IMR-90 (cell line): Measurements from ENCODE around the gene LRIT2. TPM values are rescaled to one million over a fixed set of nuclear protein-coding genes. Genes with fewer than 3 reads are reported as not detected.

Experiments used
- ATAC-seq: fragments of 200-7000 bp; cut with Tn5 transposase; 2 replicates; pipeline ENCODE4 v1.9.1; 2020; ENCODE audit warnings: low read depth, mild to moderate bottlenecking, moderate library complexity
- BruUV-seq: library from RNA; stranded (reverse); fragments of 400-500 nt; replicated peaks from 2 replicates; lab custom pipeline; 2021; lab: Mats Ljungman, UMichigan
- CTCF ChIA-PET: fragments of 300-600 bp; formaldehyde crosslinking; extraction: SDS; loops from one replicate; lab custom pipeline; 2021; ENCODE audit warnings: antibody characterized with exemption; lab: Yijun Ruan, JAX
- POLR2A ChIA-PET: fragments of 300-600 bp; sonication (Branson Sonifier 250); formaldehyde crosslinking; loops from one replicate; lab custom pipeline; 2022; ENCODE audit warnings: antibody characterized with exemption; ENCODE audit not compliant: unreplicated experiment; lab: Charles Lee
- DNase-seq: peaks from one replicate; pipeline ENCODE4 v3.0.0; 2013
- H2AFZ ChIP-seq: replicated peaks from 2 replicates; pipeline ENCODE3; 2013; ENCODE audit warnings: low read length, mild to moderate bottlenecking; ENCODE audit not compliant: poor library complexity
- H2AK5ac ChIP-seq: 2 replicates; pipeline ENCODE4 v1.6.1; 2013; ENCODE audit warnings: low read depth, low read length, inconsistent platforms
- H2AK9ac ChIP-seq: replicated peaks from 2 replicates; pipeline ENCODE3; 2013; ENCODE audit warnings: mild to moderate bottlenecking, low read depth, low read length, moderate library complexity; ENCODE audit not compliant: poor library complexity
- H2BK120ac ChIP-seq: 2 replicates; pipeline ENCODE4 v1.6.1; 2013; ENCODE audit warnings: low read depth, low read length, inconsistent platforms
- H2BK15ac ChIP-seq: 3 replicates; pipeline ENCODE4 v1.6.1; 2013; ENCODE audit warnings: low read depth, low read length, inconsistent platforms
- H2BK20ac ChIP-seq: 2 replicates; pipeline ENCODE4 v1.6.1; 2013; ENCODE audit warnings: low read depth, mild to moderate bottlenecking, inconsistent platforms, low read length, moderate library complexity
- H2BK5ac ChIP-seq: 2 replicates; pipeline ENCODE4 v1.6.1; 2013; ENCODE audit warnings: mild to moderate bottlenecking, low read depth, low read length, inconsistent platforms; ENCODE audit not compliant: poor library complexity, severe bottlenecking
- H3K14ac ChIP-seq: replicated peaks from 2 replicates; pipeline ENCODE4 v1.6.1; 2013; ENCODE audit warnings: low read depth, low read length, inconsistent platforms
- H3K18ac ChIP-seq: 2 replicates; pipeline ENCODE4 v1.6.1; 2013; ENCODE audit warnings: low read depth, low read length, control low read depth
- H3K23ac ChIP-seq: 2 replicates; pipeline ENCODE4 v1.6.1; 2013; ENCODE audit warnings: low read depth, low read length, inconsistent platforms
- H3K27ac ChIP-seq: 2 replicates; pipeline ENCODE4 v1.5.1; 2013; ENCODE audit warnings: mild to moderate bottlenecking, control low read depth, low read length; ENCODE audit not compliant: insufficient read depth
- H3K27me3 ChIP-seq: 2 replicates; pipeline ENCODE4 v1.6.1; 2013; ENCODE audit warnings: low read length; ENCODE audit not compliant: control insufficient read depth, insufficient read depth
- H3K36me3 ChIP-seq: 2 replicates; pipeline ENCODE4 v1.6.1; 2013; ENCODE audit warnings: low read length, mixed read lengths; ENCODE audit not compliant: control insufficient read depth, insufficient read depth
- H3K4ac ChIP-seq: 2 replicates; pipeline ENCODE4 v1.6.1; 2013; ENCODE audit warnings: low read depth, low read length, inconsistent platforms
- H3K4me1 ChIP-seq: 2 replicates; pipeline ENCODE4 v1.6.1; 2013; ENCODE audit warnings: low read length, mixed read lengths; ENCODE audit not compliant: control insufficient read depth, insufficient read depth
- H3K4me2 ChIP-seq: 2 replicates; pipeline ENCODE4 v1.6.1; 2013; ENCODE audit warnings: low read depth, mild to moderate bottlenecking, control low read depth, low read length, moderate library complexity
- H3K4me3 ChIP-seq: 2 replicates; pipeline ENCODE4 v1.5.1; 2013; ENCODE audit warnings: low read depth, mild to moderate bottlenecking, control low read depth, low read length, moderate library complexity; ENCODE audit not compliant: insufficient read depth
- H3K56ac ChIP-seq: 2 replicates; pipeline ENCODE4 v1.6.1; 2013; ENCODE audit warnings: low read length, inconsistent platforms; ENCODE audit not compliant: insufficient read depth; ENCODE audit errors: extremely low read depth
- H3K79me1 ChIP-seq, 2 experiments: 2 replicates each; pipeline ENCODE4 v1.6.1; 2013; ENCODE audit warnings: low read length in 2 of 2, inconsistent platforms in 1 of 2, low read depth in 1 of 2
- H3K9ac ChIP-seq: 2 replicates; pipeline ENCODE4 v1.6.1; 2013; ENCODE audit warnings: low read depth, low read length, control low read depth
- H3K9me1 ChIP-seq: 2 replicates; pipeline ENCODE4 v1.6.1; 2013; ENCODE audit warnings: low read length, inconsistent platforms; ENCODE audit not compliant: insufficient read depth
- H3K9me3 ChIP-seq: 2 replicates; pipeline ENCODE4 v1.6.1; 2013; ENCODE audit warnings: low read length; ENCODE audit not compliant: control insufficient read depth, insufficient read depth
- H4K20me1 ChIP-seq: 2 replicates; pipeline ENCODE4 v1.6.1; 2013; ENCODE audit warnings: low read length, inconsistent platforms; ENCODE audit not compliant: insufficient read depth
- H4K5ac ChIP-seq: 2 replicates; pipeline ENCODE4 v1.6.1; 2013; ENCODE audit warnings: mild to moderate bottlenecking, low read depth, low read length, control low read depth
- H4K8ac ChIP-seq, 2 experiments: 2 replicates each; pipeline ENCODE4 v1.6.1; 2013; ENCODE audit warnings: low read depth in 2 of 2, low read length in 2 of 2, control low read depth in 1 of 2, inconsistent platforms in 1 of 2
- H4K91ac ChIP-seq: 2 replicates; pipeline ENCODE4 v1.6.1; 2013; ENCODE audit warnings: low read depth, low read length, inconsistent platforms; ENCODE audit not compliant: insufficient read depth
- RFX5 ChIP-seq: IDR thresholded peaks from 2 replicates; pipeline ENCODE4 v1.8.0; 2012; ENCODE audit warnings: low read depth, mild to moderate bottlenecking, low read length, moderate library complexity
- WGBS, 2 experiments: methylation state at CpG; one replicate each; pipeline versions ENCODE4 v1.1.5 to v1.1.7; 2013; ENCODE audit warnings: missing lambda C conversion rate in 2 of 2; ENCODE audit not compliant: insufficient read length in 1 of 2; ENCODE audit errors: extremely low coverage in 2 of 2; 5-methylcytosine and 5-hydroxymethylcytosine counted together
- dilution Hi-C: fragments of 300-500 bp; cut with HindIII; formaldehyde crosslinking; loops from one replicate; pipeline ENCODE4 v1.14.3; 2018; ENCODE audit warnings: low sequenced_read_pairs; ENCODE audit not compliant: unreplicated experiment
- in situ Hi-C: fragments of 300-500 bp; cut with MboI; formaldehyde crosslinking; loops from 3 replicates; pipeline ENCODE4 v1.14.3; 2019; ENCODE audit warnings: low sequenced_read_pairs, inconsistent platforms, mixed read lengths
- intact Hi-C: fragments of 100-400 bp; cut with micrococcal nuclease; formaldehyde crosslinking; loops from 2 replicates; pipeline ENCODE4 v1.10.0; 2022
- polyA plus RNA-seq, 3 experiments: library from polyadenylated mRNA; depleted of rRNA; stranded (reverse); fragments of >200 nt; gene quantifications; 2 replicates each; pipeline ENCODE4 v1.2.3, GENCODE V29; 2012; ENCODE audit warnings: low replicate concordance in 1 of 3
- total RNA-seq: library from RNA; depleted of rRNA; stranded (reverse); fragments of >200 nt; gene quantifications from 2 replicates; pipeline ENCODE4 v1.2.3, GENCODE V29; 2012

LRIT2 gene
- total and polyA plus RNA-seq, 2 of the 4 experiments (the other 2 are of a cell fraction) = not detected

DNA sequence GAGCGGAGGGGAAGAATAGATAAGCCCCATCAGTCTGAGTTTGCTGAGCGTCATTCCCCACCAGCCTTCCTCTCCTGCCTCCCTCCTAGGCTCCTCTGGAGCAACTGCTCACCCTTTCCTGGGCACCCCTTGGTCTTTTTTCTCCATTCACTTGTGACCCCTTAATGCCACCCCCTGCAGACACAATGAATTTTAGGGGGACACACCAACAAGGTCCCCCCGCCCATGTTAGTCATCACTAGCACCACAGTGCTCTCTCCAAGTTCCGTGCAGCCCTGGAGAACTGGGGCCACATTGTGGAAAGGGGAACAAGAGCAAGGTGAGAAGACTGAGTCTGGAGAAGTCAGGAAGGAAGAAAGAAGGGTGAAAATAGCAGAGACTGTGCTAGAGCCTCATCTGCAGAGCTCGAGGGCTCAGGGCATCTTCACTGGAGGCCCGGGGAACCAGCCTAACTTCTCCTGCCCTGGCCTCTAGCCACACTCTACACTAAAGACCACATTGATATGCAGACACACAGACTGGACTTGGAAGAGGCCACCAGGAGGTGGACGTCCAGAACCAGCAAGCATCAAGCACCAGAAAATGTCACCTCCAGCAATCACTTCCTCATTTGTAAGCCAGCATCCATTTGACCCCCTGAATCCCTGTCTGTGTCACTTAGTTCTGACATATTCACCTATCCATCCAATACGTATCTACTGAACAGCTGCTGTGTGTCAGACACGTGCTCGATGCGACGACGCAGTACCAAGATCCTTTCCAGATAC, 37.0 kb upstream of the LRIT2 start:
- Histone ChIP-seq H3K18ac (no peak overlapping the region), H3K4me1 (no peaks in the 10 kb centered on the region), H3K27me3 (peaks cover 3% of the 10 kb centered on the region; the same call in 1 of the 2 replicates), H3K56ac (no peak overlapping the region), H3K9ac (no peak overlapping the region), H2BK5ac (no peak overlapping the region), H4K8ac (no peak overlapping the region), H4K5ac (no peak overlapping the region), H4K91ac (no peak overlapping the region), H3K9me1 (no peaks in the 10 kb centered on the region; the same call in 1 of the 2 replicates), H3K4ac (no peak overlapping the region), H3K23ac (no peak overlapping the region), H3K9me3 (no peaks in the 10 kb centered on the region), H3K36me3 (no peaks in the 10 kb centered on the region), H2BK20ac (no peak overlapping the region), H3K4me3 (no peak overlapping the region), H2BK15ac (no peak overlapping the region), H3K14ac (no peak overlapping the region), H2AK5ac (no peak overlapping the region), H2AFZ (peak overlapping the region; percentile 56), H3K27ac (no peak overlapping the region), H3K4me2 (no peak overlapping the region), H2AK9ac (no peak overlapping the region), H2BK120ac (no peak overlapping the region), H3K79me1 (no peaks in the 10 kb centered on the region), H4K20me1 (no peaks in the 10 kb centered on the region)
- no TSS peak for BruUV-seq
- TF ChIP-seq RFX5 = no peak
- ChIA-PET CTCF (no interaction called here), POLR2A (no interaction called here)
- no peak for DNase-seq
- WGBS, 2 experiments = 50% methylated on average over 2 of the region's 13 CpGs; no CpG with 5 or more reads in 1 of the 2 experiments
- intact Hi-C loops (no loop called here), dilution Hi-C loops (no loop called here), in situ Hi-C loops (loop anchor here (10.0 kb wide), 1 partner anchor 102 kb away; no protein-coding TSS in a partner anchor)
- ATAC-seq = no peak
